ENCODE results near the gene CDT1. TPM values are rescaled to one million over a fixed set of nuclear protein-coding genes. Genes with fewer than 3 reads are reported as not detected.

CDT1 gene
- total RNA-seq, 1 experiment from 2014 or later, result 160 TPM

DNA sequence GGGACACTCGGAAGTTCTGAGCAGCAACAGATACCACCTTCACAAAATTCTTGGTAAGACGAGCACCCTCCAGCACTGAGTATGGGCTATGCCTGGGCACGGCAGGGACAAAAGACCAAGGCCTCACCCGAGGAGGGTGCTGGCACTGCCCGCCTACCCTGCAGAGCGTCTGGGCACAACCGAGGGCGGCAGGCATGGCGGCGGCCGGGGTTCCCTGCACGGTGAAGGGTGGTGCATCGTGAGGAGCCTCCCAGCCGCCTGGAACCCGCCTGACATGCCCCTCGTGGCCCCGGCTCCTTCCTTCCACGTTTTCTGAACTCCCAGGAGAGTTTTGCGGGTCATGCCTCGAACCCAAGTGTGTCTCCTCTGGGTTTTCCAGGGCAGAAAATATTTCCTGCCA, 34.2 kb downstream of the CDT1 start:
- Histone ChIP-seq H3K27ac (ENCODE audit: low read depth, low read length) (no peak overlapping the region), H3K9me3 (ENCODE audit: control insufficient read depth in 1 of 2, insufficient read depth in 1 of 2, low read depth in 1 of 2, low read length in 2 of 2) (no peaks in the 10 kb centered on the region), H3K27me3 (ENCODE audit: insufficient read depth, low read length) (no peaks in the 10 kb centered on the region), H3K4me3 (replicated peaks in 1 of 2; ENCODE audit: low read depth in 1 of 2, low read length in 2 of 2) (no peak overlapping the region), H3K9me2 (ENCODE audit: insufficient read depth) (no peaks in the 10 kb centered on the region), H3K79me2 (ENCODE audit: insufficient read depth, low read length) (no peaks in the 10 kb centered on the region), H3K9ac (ENCODE audit: low read length) (no peak overlapping the region), H3K4me1 (ENCODE audit: control insufficient read depth in 1 of 2, insufficient read depth in 2 of 2, low read length in 2 of 2) (no peaks in the 10 kb centered on the region), H2AFZ (ENCODE audit: low read depth, low read length, poor library complexity, severe bottlenecking) (no peak overlapping the region), H3K4me2 (ENCODE audit: low read length) (no peak overlapping the region), H4K20me1 (ENCODE audit: insufficient read depth) (no peaks in the 10 kb centered on the region), H3K36me3 (ENCODE audit: control insufficient read depth in 1 of 2, insufficient read depth in 2 of 2, low read length in 2 of 2) (no peaks in the 10 kb centered on the region)
- no peak for DNase-seq (ENCODE audit: low read depth, low spot score)
- no TSS peak for BruUV-seq (replicated peaks)
- ChIA-PET POLR2A (no interaction called here), RAD21 (ENCODE audit: low non-redundant PET in 1 of 2, low total read pairs in 2 of 2, uncharacterized antibody in 2 of 2, unreplicated experiment in 2 of 2) (no interaction called here), CTCF (no interaction called here)
- intact Hi-C loops (cut with micrococcal nuclease), result no loop called here
- no peak for TF ChIP-seq CEBPB (IDR thresholded peaks at IDR 0.05; ENCODE audit: low read depth)
- no peak for TF ChIP-seq SIN3A (IDR thresholded peaks at IDR 0.05; ENCODE audit: low read depth)
- no peak for ATAC-seq

DNA sequence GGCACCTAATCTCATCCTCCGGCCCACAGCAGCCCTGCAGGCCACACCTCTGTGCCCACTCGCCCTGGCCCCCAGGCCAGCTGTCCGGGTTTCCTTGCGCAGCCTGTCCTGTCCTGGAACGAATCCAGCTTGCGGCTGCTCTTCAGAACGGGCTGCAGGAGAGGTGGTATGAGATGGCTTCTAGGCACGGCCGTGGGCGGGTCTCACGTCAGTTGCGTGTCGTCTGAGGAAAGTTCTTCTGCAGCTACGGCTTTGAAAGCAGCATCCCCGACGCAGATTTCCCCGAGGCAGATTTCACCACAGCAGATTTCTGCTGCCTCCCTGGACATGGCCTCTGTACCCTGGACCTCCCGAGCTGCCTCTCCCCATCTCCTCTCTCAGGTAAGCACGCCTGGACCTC, 35.0 kb downstream of the CDT1 start:
- ATAC-seq (no peak), DNase-seq (ENCODE audit: low read depth, low spot score) (no peak)
- Histone ChIP-seq H3K9ac (ENCODE audit: low read length) (no peak overlapping the region), H3K9me3 (ENCODE audit: control insufficient read depth in 1 of 2, insufficient read depth in 1 of 2, low read depth in 1 of 2, low read length in 2 of 2) (no peaks in the 10 kb centered on the region), H3K4me1 (ENCODE audit: control insufficient read depth in 1 of 2, insufficient read depth in 2 of 2, low read length in 2 of 2) (no peaks in the 10 kb centered on the region), H3K79me2 (ENCODE audit: insufficient read depth, low read length) (no peaks in the 10 kb centered on the region), H3K27ac (ENCODE audit: low read depth, low read length) (peak overlapping the region; percentile 39; the same call in 1 of the 2 replicates), H3K4me2 (ENCODE audit: low read length) (no peak overlapping the region), H3K36me3 (ENCODE audit: control insufficient read depth in 1 of 2, insufficient read depth in 2 of 2, low read length in 2 of 2) (no peaks in the 10 kb centered on the region), H4K20me1 (ENCODE audit: insufficient read depth) (no peaks in the 10 kb centered on the region), H2AFZ (ENCODE audit: low read depth, low read length, poor library complexity, severe bottlenecking) (no peak overlapping the region), H3K9me2 (ENCODE audit: insufficient read depth) (no peaks in the 10 kb centered on the region), H3K4me3 (replicated peaks in 1 of 2; ENCODE audit: low read depth in 1 of 2, low read length in 2 of 2) (no peak overlapping the region), H3K27me3 (ENCODE audit: insufficient read depth, low read length) (no peaks in the 10 kb centered on the region)
- no TSS peak for BruUV-seq (replicated peaks)
- CTCF ChIA-PET, result no interaction called here
- intact Hi-C loops (cut with micrococcal nuclease), result no loop called here
- TF ChIP-seq ATF3 (IDR thresholded peaks at IDR 0.05) (no peak), TCF7L2 (IDR thresholded peaks at IDR 0.05; ENCODE audit: borderline replicate concordance, extremely low read depth, insufficient read depth, insufficient read length) (no peak), MAX (IDR thresholded peaks at IDR 0.05) (no peak), POLR2AphosphoS5 (IDR thresholded peaks at IDR 0.05; ENCODE audit: low read depth, low read length) (no peak), CEBPB (IDR thresholded peaks at IDR 0.05; ENCODE audit: low read depth) (no peak), CBX3 (IDR thresholded peaks at IDR 0.05; ENCODE audit: low read depth) (no peak), FOSL1 (IDR thresholded peaks at IDR 0.05; ENCODE audit: low read depth) (no peak), JUND (IDR thresholded peaks at IDR 0.05) (no peak), YY1 (IDR thresholded peaks at IDR 0.05; ENCODE audit: extremely low read depth, insufficient replicate concordance, low read depth, low read length) (no peak), EGR1 (IDR thresholded peaks at IDR 0.05; ENCODE audit: low read depth) (no peak), SP1 (IDR thresholded peaks at IDR 0.05; ENCODE audit: low read depth) (no peak), REST (IDR thresholded peaks at IDR 0.05; ENCODE audit: low read depth) (no peak), SRF (IDR thresholded peaks at IDR 0.05; ENCODE audit: low read depth) (no peak)
- TF ChIP-seq, protein P1, sequence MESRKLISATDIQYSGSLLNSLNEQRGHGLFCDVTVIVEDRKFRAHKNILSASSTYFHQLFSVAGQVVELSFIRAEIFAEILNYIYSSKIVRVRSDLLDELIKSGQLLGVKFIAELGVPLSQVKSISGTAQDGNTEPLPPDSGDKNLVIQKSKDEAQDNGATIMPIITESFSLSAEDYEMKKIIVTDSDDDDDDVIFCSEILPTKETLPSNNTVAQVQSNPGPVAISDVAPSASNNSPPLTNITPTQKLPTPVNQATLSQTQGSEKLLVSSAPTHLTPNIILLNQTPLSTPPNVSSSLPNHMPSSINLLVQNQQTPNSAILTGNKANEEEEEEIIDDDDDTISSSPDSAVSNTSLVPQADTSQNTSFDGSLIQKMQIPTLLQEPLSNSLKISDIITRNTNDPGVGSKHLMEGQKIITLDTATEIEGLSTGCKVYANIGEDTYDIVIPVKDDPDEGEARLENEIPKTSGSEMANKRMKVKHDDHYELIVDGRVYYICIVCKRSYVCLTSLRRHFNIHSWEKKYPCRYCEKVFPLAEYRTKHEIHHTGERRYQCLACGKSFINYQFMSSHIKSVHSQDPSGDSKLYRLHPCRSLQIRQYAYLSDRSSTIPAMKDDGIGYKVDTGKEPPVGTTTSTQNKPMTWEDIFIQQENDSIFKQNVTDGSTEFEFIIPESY (IDR thresholded peaks at IDR 0.05; ENCODE audit: extremely low read depth, insufficient replicate concordance, low read length), result no peak
- RAD21 ChIA-PET (ENCODE audit: low non-redundant PET in 1 of 2, low total read pairs in 2 of 2, uncharacterized antibody in 2 of 2, unreplicated experiment in 2 of 2), result no interaction called here
- POLR2A ChIA-PET, result no interaction called here
